MM.1S (cell line): ENCODE results near the gene DARS1.

Source experiments
- DNase-seq: peaks from one replicate; pipeline ENCODE4 v3.0.0-alpha.2; 2015
- H2AFZ ChIP-seq: fragments of 300-600 bp; sonication (generic); 2 replicates; pipeline ENCODE4 v1.6.0; 2016; ENCODE audit warnings: antibody characterized with exemption, low read length
- H3F3A ChIP-seq: fragments of 300-600 bp; sonication (generic); 2 replicates; pipeline ENCODE4 v1.6.1; 2016; ENCODE audit warnings: mild to moderate bottlenecking, antibody characterized with exemption, low read length, moderate library complexity, mixed read lengths; ENCODE audit not compliant: insufficient read depth
- H3K27ac ChIP-seq: fragments of 300-600 bp; sonication (generic); 2 replicates; pipeline ENCODE4 v1.5.1; 2016; ENCODE audit warnings: mild to moderate bottlenecking, low read length
- H3K27me3 ChIP-seq: fragments of 300-600 bp; sonication (generic); replicated peaks from 2 replicates; pipeline ENCODE4 v1.6.0; 2016; ENCODE audit warnings: low read length; ENCODE audit not compliant: insufficient read depth
- H3K36me3 ChIP-seq: fragments of 300-600 bp; sonication (generic); replicated peaks from 2 replicates; pipeline ENCODE4 v1.6.1; 2016; ENCODE audit warnings: mild to moderate bottlenecking, low read length, mixed read lengths; ENCODE audit not compliant: insufficient read depth
- H3K4me1 ChIP-seq: fragments of 300-600 bp; sonication (generic); 2 replicates; pipeline ENCODE4 v1.6.1; 2016; ENCODE audit warnings: low read length, mixed read lengths
- H3K4me2 ChIP-seq: fragments of 300-600 bp; sonication (generic); 2 replicates; pipeline ENCODE4 v1.6.0; 2016; ENCODE audit warnings: low read depth, low read length
- H3K4me3 ChIP-seq: fragments of 300-600 bp; sonication (generic); 2 replicates; pipeline ENCODE4 v1.5.1; 2016; ENCODE audit warnings: low read length, mixed read lengths
- H3K79me2 ChIP-seq: fragments of 300-600 bp; sonication (generic); 2 replicates; pipeline ENCODE4 v1.6.1; 2016; ENCODE audit warnings: mixed run types, low read length, mixed read lengths
- H3K9ac ChIP-seq: fragments of 300-600 bp; sonication (generic); 2 replicates; pipeline ENCODE4 v1.6.1; 2016; ENCODE audit warnings: low read length, mixed read lengths
- H3K9me2 ChIP-seq: fragments of 300-600 bp; sonication (generic); replicated peaks from 2 replicates; pipeline ENCODE4 v1.6.1; 2016; ENCODE audit warnings: mild to moderate bottlenecking, low read length, mixed read lengths; ENCODE audit not compliant: insufficient read depth
- H3K9me3 ChIP-seq: fragments of 300-600 bp; sonication (generic); replicated peaks from 2 replicates; pipeline ENCODE4 v1.6.1; 2016; ENCODE audit warnings: mild to moderate bottlenecking, low read length, mixed read lengths; ENCODE audit not compliant: insufficient read depth
- H4K20me1 ChIP-seq: fragments of 300-600 bp; sonication (generic); 2 replicates; pipeline ENCODE4 v1.6.1; 2016; ENCODE audit warnings: mild to moderate bottlenecking, low read length, moderate library complexity, mixed read lengths; ENCODE audit not compliant: insufficient read depth
- EZH2 ChIP-seq: fragments of 300-600 bp; sonication (generic); optimal IDR thresholded peaks from 2 replicates; pipeline ENCODE3; 2017; ENCODE audit warnings: low read depth, mild to moderate bottlenecking, antibody characterized with exemption, low read length, mixed read lengths
- EZH2phosphoT487 ChIP-seq: fragments of 300-600 bp; sonication (generic); IDR thresholded peaks from 2 replicates; pipeline ENCODE4 v1.6.1; 2018; ENCODE audit warnings: antibody characterized with exemption, low read length
- TF ChIP-seq, protein P1 (sequence below): fragments of 300-600 bp; sonication (generic); IDR thresholded peaks from 2 replicates; pipeline ENCODE4 v1.5.1; 2016; ENCODE audit warnings: antibody characterized with exemption, low read length, mixed read lengths

The DARS1 gene

DNA sequence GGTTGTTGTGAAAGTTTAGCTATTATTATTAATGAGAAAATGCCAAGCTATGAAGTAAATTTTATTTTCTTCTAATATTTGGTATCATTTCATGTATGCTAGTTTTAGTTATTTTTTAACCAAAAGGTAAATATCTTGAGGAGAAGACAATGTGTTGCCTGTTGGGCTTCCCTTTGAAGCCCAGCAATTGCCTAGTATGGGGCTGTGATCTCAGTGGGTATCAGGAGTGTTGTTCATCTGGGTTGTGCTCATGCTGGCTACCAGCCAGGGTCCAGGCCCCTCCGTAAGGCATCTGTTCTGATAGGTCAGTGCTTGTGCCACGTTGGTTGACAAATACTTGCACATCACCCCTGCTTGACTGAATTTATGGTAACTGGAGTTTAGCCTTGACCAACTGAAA lies 38.0 kb upstream of the DARS1 start:
- DNase-seq, result no peak
- H3F3A ChIP-seq, result no peaks in the 10 kb centered on the region
- H3K27me3 ChIP-seq, result no peaks in the 10 kb centered on the region
- H3K27ac ChIP-seq, result no peak overlapping the region
- H3K4me3 ChIP-seq, result no peak overlapping the region
- no peaks in the 10 kb centered on the region for H3K9me2 ChIP-seq
- no peaks in the 10 kb centered on the region for H4K20me1 ChIP-seq
- no peaks in the 10 kb centered on the region for H3K9me3 ChIP-seq
- H3K4me2 ChIP-seq, result no peak overlapping the region
- no peaks in the 10 kb centered on the region for H3K79me2 ChIP-seq
- H2AFZ ChIP-seq, result no peak overlapping the region
- no peaks in the 10 kb centered on the region for H3K36me3 ChIP-seq
- no peak for TF ChIP-seq EZH2
- no peak for TF ChIP-seq EZH2phosphoT487
- TF ChIP-seq, protein P1, sequence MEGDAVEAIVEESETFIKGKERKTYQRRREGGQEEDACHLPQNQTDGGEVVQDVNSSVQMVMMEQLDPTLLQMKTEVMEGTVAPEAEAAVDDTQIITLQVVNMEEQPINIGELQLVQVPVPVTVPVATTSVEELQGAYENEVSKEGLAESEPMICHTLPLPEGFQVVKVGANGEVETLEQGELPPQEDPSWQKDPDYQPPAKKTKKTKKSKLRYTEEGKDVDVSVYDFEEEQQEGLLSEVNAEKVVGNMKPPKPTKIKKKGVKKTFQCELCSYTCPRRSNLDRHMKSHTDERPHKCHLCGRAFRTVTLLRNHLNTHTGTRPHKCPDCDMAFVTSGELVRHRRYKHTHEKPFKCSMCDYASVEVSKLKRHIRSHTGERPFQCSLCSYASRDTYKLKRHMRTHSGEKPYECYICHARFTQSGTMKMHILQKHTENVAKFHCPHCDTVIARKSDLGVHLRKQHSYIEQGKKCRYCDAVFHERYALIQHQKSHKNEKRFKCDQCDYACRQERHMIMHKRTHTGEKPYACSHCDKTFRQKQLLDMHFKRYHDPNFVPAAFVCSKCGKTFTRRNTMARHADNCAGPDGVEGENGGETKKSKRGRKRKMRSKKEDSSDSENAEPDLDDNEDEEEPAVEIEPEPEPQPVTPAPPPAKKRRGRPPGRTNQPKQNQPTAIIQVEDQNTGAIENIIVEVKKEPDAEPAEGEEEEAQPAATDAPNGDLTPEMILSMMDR, result no peak
- no peaks in the 10 kb centered on the region for H3K4me1 ChIP-seq
- no peak overlapping the region for H3K9ac ChIP-seq

DNA sequence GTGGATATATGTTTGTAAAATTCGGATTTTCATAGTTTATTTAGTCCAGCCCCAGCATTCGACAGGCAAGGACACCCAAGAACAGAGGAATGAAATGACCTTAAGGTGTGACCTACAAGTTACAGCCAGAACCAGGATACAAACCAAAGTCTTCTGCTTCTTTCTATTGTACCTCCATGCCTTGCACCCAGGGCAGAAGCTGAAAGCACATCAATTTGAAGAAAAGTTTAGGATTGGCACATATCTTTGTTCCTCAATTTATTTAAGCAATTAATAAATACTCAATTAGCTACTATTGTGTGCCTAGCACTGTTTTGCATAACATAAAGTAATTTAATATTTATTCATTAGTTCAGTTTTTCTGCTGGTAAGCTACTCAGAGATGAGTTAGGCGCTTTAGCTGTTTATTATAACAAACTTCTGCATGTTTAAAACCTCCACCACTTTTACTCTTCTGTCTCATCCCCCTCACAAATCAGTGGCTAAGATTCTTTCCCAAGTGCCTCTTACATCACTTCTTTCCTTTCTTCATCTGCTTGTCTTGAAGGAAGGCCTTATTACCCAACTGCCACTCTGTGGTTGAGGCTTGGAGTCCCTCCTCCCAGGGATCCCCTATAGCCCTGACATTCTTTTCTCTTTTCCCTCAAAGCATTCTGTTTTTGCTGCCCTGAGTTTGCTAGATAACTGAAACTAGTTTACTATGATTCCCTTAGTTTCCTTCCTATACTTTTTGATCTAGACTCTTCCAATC lies 37.1 kb upstream of the DARS1 start:
- H3K4me1 ChIP-seq, result no peaks in the 10 kb centered on the region
- H3F3A ChIP-seq, result no peaks in the 10 kb centered on the region
- H4K20me1 ChIP-seq, result no peaks in the 10 kb centered on the region
- no peak overlapping the region for H3K4me2 ChIP-seq
- H3K79me2 ChIP-seq, result no peaks in the 10 kb centered on the region
- H3K27ac ChIP-seq, result no peak overlapping the region
- no peak for TF ChIP-seq EZH2
- TF ChIP-seq, protein P1, result no peak
- no peak for TF ChIP-seq EZH2phosphoT487
- no peak overlapping the region for H3K4me3 ChIP-seq
- no peak for DNase-seq
- no peak overlapping the region for H3K9ac ChIP-seq
- H3K9me2 ChIP-seq, result no peaks in the 10 kb centered on the region
- no peaks in the 10 kb centered on the region for H3K9me3 ChIP-seq
- no peaks in the 10 kb centered on the region for H3K27me3 ChIP-seq
- H3K36me3 ChIP-seq, result no peaks in the 10 kb centered on the region
- no peak overlapping the region for H2AFZ ChIP-seq

DNA sequence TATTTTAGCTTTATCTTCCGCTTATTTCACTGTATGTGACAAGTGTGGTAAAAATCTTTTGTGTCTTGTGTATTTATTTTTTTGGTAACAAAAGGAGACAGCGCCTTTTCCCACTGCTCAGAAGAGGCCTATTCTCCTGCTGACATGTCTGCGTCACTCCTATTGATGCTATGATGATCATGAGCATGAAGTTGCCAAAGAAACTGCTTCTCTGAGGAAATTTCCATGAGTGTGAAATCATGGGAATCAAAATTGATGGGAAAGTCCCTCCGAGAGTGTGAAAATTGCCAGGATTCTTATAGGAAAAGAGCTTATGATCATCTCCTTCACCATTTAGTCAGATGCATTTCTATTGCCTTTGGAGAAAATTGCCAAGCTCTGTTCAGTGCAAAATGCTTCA lies 36.5 kb upstream of the DARS1 start:
- Histone ChIP-seq H3K27me3 (no peaks in the 10 kb centered on the region), H3F3A (no peaks in the 10 kb centered on the region), H3K9me2 (no peaks in the 10 kb centered on the region), H2AFZ (no peak overlapping the region), H3K79me2 (no peaks in the 10 kb centered on the region), H4K20me1 (no peaks in the 10 kb centered on the region), H3K9ac (no peak overlapping the region), H3K4me1 (no peaks in the 10 kb centered on the region), H3K27ac (no peak overlapping the region), H3K4me3 (no peak overlapping the region), H3K36me3 (no peaks in the 10 kb centered on the region), H3K9me3 (no peaks in the 10 kb centered on the region), H3K4me2 (no peak overlapping the region)
- DNase-seq, result no peak
- TF ChIP-seq EZH2 (no peak), EZH2phosphoT487 (no peak)
- TF ChIP-seq, protein P1, result no peak
